ENCODE results near the gene TTC3.

DNA sequence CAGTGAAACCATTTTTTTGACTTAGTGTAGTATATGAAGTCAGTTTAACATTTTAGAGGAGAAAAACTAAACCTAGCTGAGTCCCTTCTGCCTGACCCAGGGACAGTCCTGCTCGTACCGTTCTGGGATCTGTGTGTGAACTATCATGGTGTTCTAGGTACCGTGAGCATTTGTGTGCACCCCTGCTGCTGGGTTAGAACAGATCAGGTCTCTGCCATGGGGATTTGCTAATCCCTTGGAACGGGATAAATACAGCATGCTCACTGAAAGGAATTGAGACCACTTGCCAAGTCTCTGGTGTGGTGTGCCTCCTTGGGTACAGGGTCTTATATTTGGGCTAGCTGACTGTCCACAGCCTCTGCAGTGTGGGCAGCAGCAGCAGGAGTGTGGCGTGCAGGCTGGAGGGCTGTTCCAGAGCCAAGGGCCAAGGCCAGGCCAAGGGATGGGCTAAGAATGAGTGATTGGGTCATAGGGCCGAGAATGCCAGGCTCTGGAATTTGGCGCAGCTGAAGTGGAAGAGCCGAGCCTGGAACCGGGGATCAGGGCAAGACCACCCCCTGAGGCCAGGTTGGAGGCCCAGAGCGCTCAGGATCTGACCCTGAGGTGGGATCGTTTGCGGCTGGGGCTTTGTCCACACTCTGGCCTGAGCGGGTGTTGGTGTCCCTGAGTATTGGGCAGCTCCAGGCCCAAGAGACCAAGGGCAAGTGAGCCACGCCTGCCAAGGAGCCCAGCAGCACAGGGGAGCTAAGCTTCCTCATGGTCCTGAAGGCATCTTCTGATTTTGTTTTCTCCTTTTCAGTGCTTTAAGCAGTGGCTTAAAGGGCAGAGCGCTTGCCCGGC, 127.8 kb downstream of the TTC3 start:
- TF ChIP-seq CTCF (IDR thresholded peaks at IDR 0.05; ENCODE audit: poor library complexity, severe bottlenecking) (no peak), SMC3 (conservative IDR thresholded peaks at IDR 0.05; ENCODE audit: poor library complexity) (no peak), POLR2AphosphoS5 (IDR thresholded peaks at IDR 0.05) (no peak), EZH2 (IDR thresholded peaks at IDR 0.05; ENCODE audit: borderline replicate concordance, insufficient read depth, low read length, poor library complexity, severe bottlenecking) (no peak), TAF1 (IDR thresholded peaks at IDR 0.05; ENCODE audit: low read depth) (no peak), MXI1 (conservative IDR thresholded peaks at IDR 0.05; ENCODE audit: poor library complexity, severe bottlenecking) (no peak), RAD21 (conservative IDR thresholded peaks at IDR 0.05) (no peak)

Data from neural cell (in vitro differentiated cells).